ENCODE results near the gene ADAM33.

- TF ChIP-seq, protein P1, sequence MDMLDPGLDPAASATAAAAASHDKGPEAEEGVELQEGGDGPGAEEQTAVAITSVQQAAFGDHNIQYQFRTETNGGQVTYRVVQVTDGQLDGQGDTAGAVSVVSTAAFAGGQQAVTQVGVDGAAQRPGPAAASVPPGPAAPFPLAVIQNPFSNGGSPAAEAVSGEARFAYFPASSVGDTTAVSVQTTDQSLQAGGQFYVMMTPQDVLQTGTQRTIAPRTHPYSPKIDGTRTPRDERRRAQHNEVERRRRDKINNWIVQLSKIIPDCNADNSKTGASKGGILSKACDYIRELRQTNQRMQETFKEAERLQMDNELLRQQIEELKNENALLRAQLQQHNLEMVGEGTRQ (IDR thresholded peaks at IDR 0.05; ENCODE audit: low read length) = no peak
- TF ChIP-seq POLR2A (IDR thresholded peaks at IDR 0.05; ENCODE audit: control extremely low read depth in 1 of 2, low read depth in 2 of 2, low read length in 2 of 2) (no peak), TAF1 (IDR thresholded peaks at IDR 0.05; ENCODE audit: low read depth, low read length) (no peak), ZNF274 (IDR thresholded peaks at IDR 0.05; ENCODE audit: borderline replicate concordance, extremely low read depth, low read length) (no peak)
- TF ChIP-seq, protein P2, sequence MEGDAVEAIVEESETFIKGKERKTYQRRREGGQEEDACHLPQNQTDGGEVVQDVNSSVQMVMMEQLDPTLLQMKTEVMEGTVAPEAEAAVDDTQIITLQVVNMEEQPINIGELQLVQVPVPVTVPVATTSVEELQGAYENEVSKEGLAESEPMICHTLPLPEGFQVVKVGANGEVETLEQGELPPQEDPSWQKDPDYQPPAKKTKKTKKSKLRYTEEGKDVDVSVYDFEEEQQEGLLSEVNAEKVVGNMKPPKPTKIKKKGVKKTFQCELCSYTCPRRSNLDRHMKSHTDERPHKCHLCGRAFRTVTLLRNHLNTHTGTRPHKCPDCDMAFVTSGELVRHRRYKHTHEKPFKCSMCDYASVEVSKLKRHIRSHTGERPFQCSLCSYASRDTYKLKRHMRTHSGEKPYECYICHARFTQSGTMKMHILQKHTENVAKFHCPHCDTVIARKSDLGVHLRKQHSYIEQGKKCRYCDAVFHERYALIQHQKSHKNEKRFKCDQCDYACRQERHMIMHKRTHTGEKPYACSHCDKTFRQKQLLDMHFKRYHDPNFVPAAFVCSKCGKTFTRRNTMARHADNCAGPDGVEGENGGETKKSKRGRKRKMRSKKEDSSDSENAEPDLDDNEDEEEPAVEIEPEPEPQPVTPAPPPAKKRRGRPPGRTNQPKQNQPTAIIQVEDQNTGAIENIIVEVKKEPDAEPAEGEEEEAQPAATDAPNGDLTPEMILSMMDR (IDR thresholded peaks at IDR 0.05; ENCODE audit: control extremely low read depth in 1 of 3, insufficient read depth in 1 of 3, low read depth in 1 of 3, low read length in 3 of 3) = no peak
Observed at GRCh38 chr20:3701061-3701998, 19.5 kb upstream of the ADAM33 start.

All from H1 (cell line).